Activated effector memory CD4-positive, alpha-beta T cell treated with anti-CD3 and anti-CD28 coated beads, Interleukin-2, amount 50 U/mL, for 16 hours (primary cell): ENCODE data around the gene BRME1.

Experiments used
- DNase-seq: peaks from one replicate; pipeline ENCODE4 v3.0.0-alpha.2; 2020

Gene BRME1

GRCh38 chr19:13887018-13887436 lies 18.9 kb downstream of the BRME1 start:
- no peak for DNase-seq

- DNase-seq = no peak
Observed at GRCh38 chr19:13885826-13886365, 20.0 kb downstream of the BRME1 start.

GRCh38 chr19:13884726-13885591 lies 21.0 kb downstream of the BRME1 start:
- DNase-seq = no peak

- DNase-seq = no peak
Observed at GRCh38 chr19:13883516-13884064, 22.3 kb downstream of the BRME1 start.

- no peak for DNase-seq
Observed at GRCh38 chr19:13882836-13883235, 23.1 kb downstream of the BRME1 start.

GRCh38 chr19:13882419-13882795 lies 23.5 kb downstream of the BRME1 start:
- DNase-seq = no peak

- DNase-seq = peak; percentile 72
Observed at GRCh38 chr19:13881692-13882418, 24.1 kb downstream of the BRME1 start.

GRCh38 chr19:13881251-13881691 lies 24.6 kb downstream of the BRME1 start:
- DNase-seq = peak; percentile 70

GRCh38 chr19:13880059-13881043 lies 25.6 kb downstream of the BRME1 start:
- peak; percentile 99 for DNase-seq

GRCh38 chr19:13877303-13877702 lies 28.6 kb downstream of the BRME1 start:
- no peak for DNase-seq

- no peak for DNase-seq
Observed at GRCh38 chr19:13876834-13877233, 29.1 kb downstream of the BRME1 start, which contains the start of gene NANOS3. Gene NANOS3, plus strand, starts transcription at chr19:13877134. Its CDS starts 115 bp downstream, at chr19:13877249.

- DNase-seq = no peak
Observed at GRCh38 chr19:13875824-13876223, 30.1 kb downstream of the BRME1 start.

GRCh38 chr19:13873834-13874515 lies 31.9 kb downstream of the BRME1 start:
- no peak for DNase-seq

- DNase-seq = peak; percentile 72
Observed at GRCh38 chr19:13872695-13873389, 33.1 kb downstream of the BRME1 start.

GRCh38 chr19:13872339-13872694 lies 33.6 kb downstream of the BRME1 start:
- DNase-seq = no peak

- DNase-seq = no peak
Observed at GRCh38 chr19:13870873-13871272, 35.0 kb downstream of the BRME1 start.

- no peak for DNase-seq
Observed at GRCh38 chr19:13869281-13869680, 36.6 kb downstream of the BRME1 start.

- DNase-seq = no peak
Observed at GRCh38 chr19:13868663-13869062, 37.3 kb downstream of the BRME1 start.

GRCh38 chr19:13866463-13867046 lies 39.4 kb downstream of the BRME1 start:
- no peak for DNase-seq
